Measurements from ENCODE around the gene C10orf53. TPM values are rescaled to one million over a fixed set of nuclear protein-coding genes. Genes with fewer than 3 reads are reported as not detected.

The C10orf53 gene
- total and polyA plus RNA-seq, 2 donors (not counting 1 experiment from before 2014, with no cell fraction given), result not detected

DNA sequence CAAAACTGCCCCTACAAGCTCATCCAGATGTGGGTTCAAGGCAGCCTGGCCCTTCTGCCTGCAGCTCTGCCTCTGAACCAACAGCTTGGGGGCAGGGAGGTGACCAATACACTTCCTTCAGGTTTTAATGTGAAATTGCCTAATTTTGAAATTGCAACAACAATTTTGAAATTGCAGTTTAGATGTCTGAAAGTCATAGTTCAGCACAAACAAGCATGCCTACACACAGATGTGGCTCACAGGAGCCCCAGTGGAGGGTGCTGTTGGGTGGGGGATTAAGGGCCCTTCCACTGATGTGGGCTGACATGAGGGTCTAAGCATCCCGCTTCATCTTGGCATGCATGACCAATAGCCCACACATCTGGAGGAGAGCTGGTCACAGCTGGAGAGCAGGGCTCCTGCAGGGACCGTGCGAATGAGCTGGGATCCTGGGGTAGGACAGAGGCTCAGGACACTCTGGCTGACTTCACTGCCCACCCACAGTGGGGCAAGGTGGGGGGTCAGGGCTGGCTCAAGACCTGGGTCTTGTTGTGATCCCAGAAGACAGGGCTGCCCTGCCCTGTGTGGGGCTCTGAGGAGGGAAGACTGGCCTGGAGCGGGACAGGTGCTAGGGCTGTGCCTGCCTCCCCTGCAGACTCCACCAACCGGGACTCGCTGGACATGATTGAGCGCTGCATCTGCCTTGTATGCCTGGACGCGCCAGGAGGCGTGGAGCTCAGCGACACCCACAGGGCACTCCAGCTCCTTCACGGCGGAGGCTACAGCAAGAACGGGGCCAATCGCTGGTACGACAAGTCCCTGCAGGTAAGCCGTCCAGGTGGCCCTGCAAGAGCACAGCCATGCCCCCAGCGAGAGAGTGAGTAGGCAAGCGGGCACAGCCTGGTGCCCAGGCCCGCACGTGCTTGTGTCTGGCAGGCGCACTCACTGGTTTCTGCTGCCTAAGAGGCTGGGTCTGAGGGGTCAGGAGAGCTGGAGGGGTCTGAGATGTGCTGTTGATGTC lies 33.3 kb upstream of the C10orf53 start:
- Histone ChIP-seq H3K27ac (ENCODE audit: insufficient read depth, low read length) (no peak overlapping the region), H3K4me1 (ENCODE audit: control insufficient read depth, extremely low read depth, insufficient read depth, low read length) (no peaks in the 10 kb centered on the region), H3K4me2 (ENCODE audit: extremely low read depth, insufficient read depth, low read length) (no peak overlapping the region), H2AFZ (ENCODE audit: low read length) (no peak overlapping the region), H3K9me3 (ENCODE audit: control insufficient read depth, insufficient read depth, low read depth, low read length) (no peaks in the 10 kb centered on the region), H4K20me1 (ENCODE audit: control insufficient read depth, extremely low read depth, insufficient read depth, low read length) (no peaks in the 10 kb centered on the region), H3K79me2 (ENCODE audit: control insufficient read depth, insufficient read depth, low read length) (no peaks in the 10 kb centered on the region), H3K36me3 (ENCODE audit: control insufficient read depth, insufficient read depth, low read length) (no peaks in the 10 kb centered on the region), H3K9ac (ENCODE audit: insufficient read depth, low read length) (no peak overlapping the region), H3K27me3 (ENCODE audit: control insufficient read depth, insufficient read depth, low read length) (no peaks in the 10 kb centered on the region), H3K4me3 (replicated peaks in 1 of 4; ENCODE audit: control extremely low read depth in 1 of 4, insufficient read depth in 1 of 4, low read depth in 3 of 4, low read length in 4 of 4) (no peak overlapping the region)
- DNase-seq (ENCODE audit: low read depth in 2 of 2), result no peak
- TF ChIP-seq EZH2 (IDR thresholded peaks at IDR 0.05; ENCODE audit: low read length, missing control alignments), result no peak
- TF ChIP-seq, protein P1, sequence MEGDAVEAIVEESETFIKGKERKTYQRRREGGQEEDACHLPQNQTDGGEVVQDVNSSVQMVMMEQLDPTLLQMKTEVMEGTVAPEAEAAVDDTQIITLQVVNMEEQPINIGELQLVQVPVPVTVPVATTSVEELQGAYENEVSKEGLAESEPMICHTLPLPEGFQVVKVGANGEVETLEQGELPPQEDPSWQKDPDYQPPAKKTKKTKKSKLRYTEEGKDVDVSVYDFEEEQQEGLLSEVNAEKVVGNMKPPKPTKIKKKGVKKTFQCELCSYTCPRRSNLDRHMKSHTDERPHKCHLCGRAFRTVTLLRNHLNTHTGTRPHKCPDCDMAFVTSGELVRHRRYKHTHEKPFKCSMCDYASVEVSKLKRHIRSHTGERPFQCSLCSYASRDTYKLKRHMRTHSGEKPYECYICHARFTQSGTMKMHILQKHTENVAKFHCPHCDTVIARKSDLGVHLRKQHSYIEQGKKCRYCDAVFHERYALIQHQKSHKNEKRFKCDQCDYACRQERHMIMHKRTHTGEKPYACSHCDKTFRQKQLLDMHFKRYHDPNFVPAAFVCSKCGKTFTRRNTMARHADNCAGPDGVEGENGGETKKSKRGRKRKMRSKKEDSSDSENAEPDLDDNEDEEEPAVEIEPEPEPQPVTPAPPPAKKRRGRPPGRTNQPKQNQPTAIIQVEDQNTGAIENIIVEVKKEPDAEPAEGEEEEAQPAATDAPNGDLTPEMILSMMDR (conservative IDR thresholded peaks at IDR 0.05 in 1 of 2, IDR thresholded peaks at IDR 0.05 in 1 of 2; ENCODE audit: low read depth in 1 of 2, low read length in 2 of 2), result no peak

- no peaks in the 10 kb centered on the region for H3K9me3 ChIP-seq (ENCODE audit: control insufficient read depth, insufficient read depth, low read depth, low read length)
- no peak overlapping the region for H2AFZ ChIP-seq (ENCODE audit: low read length)
- H3K4me2 ChIP-seq (ENCODE audit: extremely low read depth, insufficient read depth, low read length), result no peak overlapping the region
- H3K36me3 ChIP-seq (ENCODE audit: control insufficient read depth, insufficient read depth, low read length), result no peaks in the 10 kb centered on the region
- no peak overlapping the region for H3K9ac ChIP-seq (ENCODE audit: insufficient read depth, low read length)
- H3K27ac ChIP-seq (ENCODE audit: insufficient read depth, low read length), result no peak overlapping the region
- no peaks in the 10 kb centered on the region for H3K79me2 ChIP-seq (ENCODE audit: control insufficient read depth, insufficient read depth, low read length)
- no peak for TF ChIP-seq EZH2 (IDR thresholded peaks at IDR 0.05; ENCODE audit: low read length, missing control alignments)
- TF ChIP-seq, protein P1 (conservative IDR thresholded peaks at IDR 0.05 in 1 of 2, IDR thresholded peaks at IDR 0.05 in 1 of 2; ENCODE audit: low read depth in 1 of 2, low read length in 2 of 2), result no peak
- DNase-seq (ENCODE audit: low read depth in 2 of 2), result no peak
- no peaks in the 10 kb centered on the region for H4K20me1 ChIP-seq (ENCODE audit: control insufficient read depth, extremely low read depth, insufficient read depth, low read length)
- no peak overlapping the region for H3K4me3 ChIP-seq (replicated peaks in 1 of 4; ENCODE audit: control extremely low read depth in 1 of 4, insufficient read depth in 1 of 4, low read depth in 3 of 4, low read length in 4 of 4)
- no peaks in the 10 kb centered on the region for H3K27me3 ChIP-seq (ENCODE audit: control insufficient read depth, insufficient read depth, low read length)
- H3K4me1 ChIP-seq (ENCODE audit: control insufficient read depth, extremely low read depth, insufficient read depth, low read length), result no peaks in the 10 kb centered on the region
Measured at GRCh38 chr10:49647554-49647953, 31.9 kb upstream of the C10orf53 start.

- H4K20me1 ChIP-seq (ENCODE audit: control insufficient read depth, extremely low read depth, insufficient read depth, low read length), result no peaks in the 10 kb centered on the region
- no peak overlapping the region for H2AFZ ChIP-seq (ENCODE audit: low read length)
- H3K27ac ChIP-seq (ENCODE audit: insufficient read depth, low read length), result no peak overlapping the region
- no peaks in the 10 kb centered on the region for H3K9me3 ChIP-seq (ENCODE audit: control insufficient read depth, insufficient read depth, low read depth, low read length)
- H3K36me3 ChIP-seq (ENCODE audit: control insufficient read depth, insufficient read depth, low read length), result no peaks in the 10 kb centered on the region
- no peak overlapping the region for H3K9ac ChIP-seq (ENCODE audit: insufficient read depth, low read length)
- no peak overlapping the region for H3K4me3 ChIP-seq (replicated peaks in 1 of 4; ENCODE audit: control extremely low read depth in 1 of 4, insufficient read depth in 1 of 4, low read depth in 3 of 4, low read length in 4 of 4)
- TF ChIP-seq, protein P1 (conservative IDR thresholded peaks at IDR 0.05 in 1 of 2, IDR thresholded peaks at IDR 0.05 in 1 of 2; ENCODE audit: low read depth in 1 of 2, low read length in 2 of 2), result no peak
- TF ChIP-seq EZH2 (IDR thresholded peaks at IDR 0.05; ENCODE audit: low read length, missing control alignments), result no peak
- H3K4me2 ChIP-seq (ENCODE audit: extremely low read depth, insufficient read depth, low read length), result no peak overlapping the region
- no peaks in the 10 kb centered on the region for H3K79me2 ChIP-seq (ENCODE audit: control insufficient read depth, insufficient read depth, low read length)
- no peak for DNase-seq (ENCODE audit: low read depth in 2 of 2)
- H3K27me3 ChIP-seq (ENCODE audit: control insufficient read depth, insufficient read depth, low read length), result no peaks in the 10 kb centered on the region
- H3K4me1 ChIP-seq (ENCODE audit: control insufficient read depth, extremely low read depth, insufficient read depth, low read length), result no peaks in the 10 kb centered on the region
Measured at GRCh38 chr10:49647985-49648795, 31.3 kb upstream of the C10orf53 start.
